Epithelial cell of proximal tubule (primary cell): Measurements from ENCODE around the gene PIK3R1. TPM values are rescaled to one million over a fixed set of nuclear protein-coding genes. Genes with fewer than 3 reads are reported as not detected.

Experiments
- DNase-seq: peaks from one replicate; pipeline ENCODE4 v3.0.0-alpha.2; 2011; ENCODE audit warnings: low read depth
- H3K4me3 ChIP-seq: 2 replicates; pipeline ENCODE4 v1.5.1; 2011; ENCODE audit warnings: low read depth, mild to moderate bottlenecking, low read length
- CTCF ChIP-seq: conservative IDR thresholded peaks from 2 replicates; pipeline ENCODE4 v1.5.1; 2012; ENCODE audit warnings: low read depth, mild to moderate bottlenecking, low read length
- total RNA-seq: library from RNA; depleted of rRNA; stranded (reverse); fragments of >200 nt; gene quantifications from 2 replicates; pipeline ENCODE4 v1.2.3, GENCODE V29; 2015

The PIK3R1 gene
- total RNA-seq, 1 donor from 2014 or later = 5.9 TPM

DNA sequence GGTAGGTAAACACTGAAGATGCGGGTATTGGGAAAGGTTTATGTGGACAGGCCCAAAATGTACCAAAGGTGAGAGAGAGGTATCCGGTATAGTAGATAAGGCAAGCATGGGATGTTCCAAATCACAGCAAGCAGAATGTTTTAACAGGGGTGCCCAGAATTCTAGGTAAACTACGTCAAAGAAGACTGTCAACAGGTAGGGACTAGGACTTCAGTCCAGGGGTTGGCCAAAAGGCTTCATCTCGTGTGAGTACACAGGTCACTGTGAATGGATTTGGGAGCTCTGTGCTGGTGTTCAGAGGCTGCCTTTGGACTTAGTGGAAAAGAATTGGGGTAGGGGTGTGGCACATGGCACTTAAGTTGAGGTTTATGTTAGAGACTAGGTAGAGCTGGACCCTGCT is 66.4 kb downstream of the PIK3R1 start:
- TF ChIP-seq CTCF = no peak
- DNase-seq = no peak
- no peak overlapping the region for H3K4me3 ChIP-seq

DNA sequence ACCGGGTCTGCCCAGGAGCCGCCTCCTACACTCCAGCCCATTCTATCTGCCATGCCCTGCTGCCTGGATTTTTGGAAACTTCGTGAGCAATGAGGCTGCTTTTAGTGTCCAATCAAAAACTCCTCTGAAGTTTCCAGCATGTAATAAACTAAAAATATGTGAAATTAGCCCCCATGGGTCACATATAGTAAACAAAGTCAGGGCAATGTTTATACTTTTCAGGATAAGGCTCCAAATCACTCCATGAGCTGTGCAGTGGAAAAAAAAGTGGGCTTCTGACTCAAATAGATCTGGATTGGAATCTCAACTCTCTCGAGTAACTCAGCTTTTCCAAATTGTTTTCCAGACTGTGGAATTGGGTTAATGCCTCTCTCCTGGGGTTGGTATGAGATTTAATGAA is 68.2 kb downstream of the PIK3R1 start:
- no peak for DNase-seq
- TF ChIP-seq CTCF = no peak
- no peak overlapping the region for H3K4me3 ChIP-seq

DNA sequence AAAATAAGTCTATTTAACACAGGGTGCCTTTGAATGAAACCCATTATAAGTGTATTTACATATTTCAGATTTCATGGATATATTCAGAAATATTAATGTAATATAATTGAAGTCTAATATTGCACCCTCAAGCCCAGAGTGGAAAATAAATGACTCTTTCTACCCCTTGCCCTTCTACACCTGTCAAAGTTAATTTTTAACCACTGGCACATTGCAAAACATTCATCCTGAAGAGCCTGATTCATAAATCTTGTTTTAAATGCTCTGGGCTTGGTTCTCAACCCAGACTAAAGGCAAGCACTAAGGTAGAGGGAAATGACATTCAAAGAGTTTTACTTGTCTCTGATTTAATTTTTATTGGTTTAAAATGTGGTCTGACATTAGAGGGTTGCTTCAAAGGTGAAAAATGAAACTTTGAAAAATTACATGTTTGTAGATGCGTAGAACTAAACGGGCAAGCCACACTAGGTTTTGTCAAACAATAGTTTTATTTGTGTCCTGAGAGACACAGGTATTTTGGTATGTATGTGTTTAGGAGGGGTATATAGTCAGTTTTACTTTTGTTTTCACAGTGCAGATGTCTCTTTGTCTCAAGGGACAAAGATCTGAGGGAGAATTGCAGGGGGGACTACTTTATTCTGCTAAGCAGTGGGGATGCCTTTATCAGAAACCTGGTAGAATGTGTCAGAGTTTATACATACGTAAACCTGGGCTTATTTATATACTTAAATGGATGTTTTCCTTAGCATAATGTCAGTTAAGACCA is 69.7 kb downstream of the PIK3R1 start:
- no peak for TF ChIP-seq CTCF
- DNase-seq = no peak
- H3K4me3 ChIP-seq = no peak overlapping the region

DNA sequence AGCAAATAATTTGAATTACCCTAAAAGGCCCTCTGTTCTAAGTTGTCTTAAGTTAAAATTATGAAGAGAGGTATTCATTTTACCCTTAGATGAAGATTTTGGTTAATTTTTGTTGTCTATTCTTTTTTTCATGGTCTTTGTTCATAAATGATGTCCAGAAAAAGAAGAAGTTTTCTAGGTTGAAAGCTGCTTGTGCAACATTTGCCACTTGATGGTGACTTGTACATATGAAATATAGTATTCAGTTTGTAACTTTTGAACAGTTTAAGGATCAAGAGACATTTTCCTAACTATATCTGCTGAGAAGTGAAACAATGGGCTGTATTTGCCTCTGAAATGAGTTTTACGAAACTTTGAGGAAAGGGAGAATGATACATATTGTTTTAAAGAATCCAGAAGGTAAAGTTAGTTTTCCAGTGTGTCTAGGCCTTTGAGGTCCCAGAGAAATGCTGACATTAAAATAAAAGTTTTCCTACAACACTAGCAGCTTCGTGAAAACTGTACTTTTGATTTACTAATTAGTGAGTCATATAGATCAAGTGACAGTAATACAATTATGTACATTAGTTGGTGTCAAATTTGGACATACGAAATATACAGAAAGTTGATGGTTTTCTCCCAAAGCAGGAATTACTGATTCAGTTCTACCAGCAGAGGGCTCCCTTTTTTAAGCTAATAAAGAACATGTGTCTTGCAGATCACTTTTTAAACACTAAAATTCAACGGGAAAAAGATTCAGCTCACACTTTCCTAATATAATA is 70.5 kb downstream of the PIK3R1 start:
- no peak for DNase-seq
- TF ChIP-seq CTCF = peak; percentile 71

DNA sequence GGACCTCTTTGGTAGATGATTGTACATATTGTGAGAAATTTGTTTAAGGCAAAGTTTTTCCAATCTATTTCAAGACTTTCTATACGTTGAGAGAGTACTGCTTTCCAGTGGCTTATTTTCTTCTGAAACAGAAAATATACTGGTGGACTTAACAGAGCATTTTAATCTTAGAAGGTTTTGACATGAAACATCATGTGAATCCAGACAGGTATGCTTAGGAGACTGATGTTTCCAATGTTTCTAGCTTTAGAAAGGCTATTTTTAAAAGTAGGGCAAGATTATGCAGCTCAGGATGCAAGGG is 71.0 kb downstream of the PIK3R1 start:
- TF ChIP-seq CTCF = no peak
- DNase-seq = no peak
- H3K4me3 ChIP-seq = no peak overlapping the region

More for the DNA sequence above, 70.5 kb downstream of the PIK3R1 start:
- H3K4me3 ChIP-seq = no peak overlapping the region

DNA sequence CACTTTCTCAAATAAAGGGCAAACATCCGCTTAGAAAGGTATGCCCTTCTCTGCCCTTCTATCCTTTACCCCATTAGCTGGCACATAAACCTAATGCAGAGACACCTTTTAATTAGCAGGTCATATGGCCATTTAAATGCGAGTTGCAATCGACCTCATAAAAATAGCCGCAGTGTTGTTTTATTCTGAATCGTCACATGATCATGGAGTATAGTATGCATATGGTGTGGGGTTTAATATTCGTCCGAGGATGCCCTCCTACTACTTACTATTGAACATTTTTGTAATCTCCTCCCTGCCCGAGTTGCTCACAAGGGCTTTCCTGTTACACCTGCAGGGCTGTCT is 72.0 kb downstream of the PIK3R1 start:
- H3K4me3 ChIP-seq = peak overlapping the region; percentile 68
- DNase-seq = no peak
- TF ChIP-seq CTCF = no peak
